Transverse colon (tissue), 4 donors: ENCODE results near the gene TRAM2. TPM values are rescaled to one million over a fixed set of nuclear protein-coding genes. Genes with fewer than 3 reads are reported as not detected.

Experiments used
- DNase-seq: peaks from one replicate; pipeline ENCODE4 v3.0.0-alpha.2; 2019
- H3K27ac ChIP-seq, 4 donors: fragments of 200-600 bp; sonication (generic); 2 replicates each; pipeline ENCODE4 v1.5.1; 2016 to 2018; ENCODE audit warnings: inconsistent platforms in 4 of 4
- H3K27me3 ChIP-seq: fragments of 200-600 bp; sonication (generic); 2 replicates; pipeline ENCODE4 v1.5.1; 2017; ENCODE audit warnings: inconsistent platforms
- H3K36me3 ChIP-seq, 4 donors: fragments of 200-600 bp; sonication (generic); 2 replicates each; pipeline ENCODE4 v1.5.1; 2017 to 2019; ENCODE audit warnings: inconsistent platforms in 4 of 4
- H3K4me1 ChIP-seq, 4 donors: fragments of 200-600 bp; sonication (generic); 2 replicates each; pipeline ENCODE4 v1.5.1; 2017 to 2020; ENCODE audit warnings: inconsistent platforms in 4 of 4
- H3K4me3 ChIP-seq, 4 donors: fragments of 200-600 bp; sonication (generic); 1 replicate in 1 of 4; 2 replicates in 3 of 4; pipeline versions ENCODE4 v1.5.1 to v1.6.1; 2017 to 2019; ENCODE audit warnings: inconsistent platforms in 4 of 4
- H3K9me3 ChIP-seq, 2 donors: fragments of 200-600 bp; sonication (generic); 2 replicates each; pipeline ENCODE4 v1.5.1; 2017 to 2019; ENCODE audit warnings: inconsistent platforms in 2 of 2
- CTCF ChIP-seq, 5 experiments: fragments of 200-600 bp in 3 of 5; fragments of 450-650 bp in 2 of 5; sonication (generic) in 3 of 5; IDR thresholded peaks; 1 replicate in 2 of 5; 2 replicates in 3 of 5; pipeline ENCODE4 v1.5.1; 2016 to 2017; ENCODE audit warnings: antibody characterized with exemption in 5 of 5, inconsistent platforms in 3 of 5, mild to moderate bottlenecking in 2 of 5, moderate library complexity in 1 of 5
- EP300 ChIP-seq: sonication (generic); formaldehyde crosslinking; IDR thresholded peaks from one replicate; pipeline ENCODE4 v1.6.1; 2017; ENCODE audit warnings: antibody characterized with exemption, low read depth
- POLR2A ChIP-seq: fragments of 450-650 bp; IDR thresholded peaks from one replicate; pipeline ENCODE4 v1.6.1; 2016; ENCODE audit warnings: antibody characterized with exemption, mild to moderate bottlenecking, moderate library complexity
- POLR2AphosphoS5 ChIP-seq, 3 donors: sonication (generic); formaldehyde crosslinking; IDR thresholded peaks; one replicate each; pipeline ENCODE4 v1.6.1; 2016; ENCODE audit warnings: antibody characterized with exemption in 3 of 3
- WGBS, 2 donors: methylation state at CpG; one replicate each; pipeline ENCODE4 v1.1.5; 2018; ENCODE audit warnings: low coverage in 1 of 2; 5-methylcytosine and 5-hydroxymethylcytosine counted together
- in situ Hi-C, 4 donors: fragments of 200-750 bp; cut with MboI; loops; one replicate each; pipeline versions ENCODE4 v1.15.0 to v1.15.1; 2017; ENCODE audit warnings: low sequenced_read_pairs in 3 of 4, low pct_ligation_motif_present in 1 of 4, low pct_unique_long_range_greater_than_20kb in 1 of 4
- intact Hi-C: fragments of 100-400 bp; cut with DNase I; formaldehyde crosslinking; loops from one replicate; pipeline ENCODE4 v1.15.1; 2023; ENCODE audit warnings: low total_unique reads
- total RNA-seq, 4 donors: library from RNA; depleted of rRNA; stranded (reverse); fragments of >200 nt; gene quantifications; one replicate each; pipeline ENCODE4 v1.1.0, GENCODE V29; 2016

The TRAM2 gene
- total RNA-seq, 4 donors from 2014 or later = 8.4 to 15.4 (median 11.7) TPM

- Histone ChIP-seq H3K9me3 (no peaks in the 10 kb centered on the region), H3K27ac (no peak overlapping the region), H3K4me3 (no peak overlapping the region), H3K36me3 (peaks cover 0 to 21% (median 5%) of the 10 kb centered on the region in 4 donors), H3K27me3 (no peaks in the 10 kb centered on the region), H3K4me1 (peaks cover 12 to 41% (median 28%) of the 10 kb centered on the region in 4 donors)
- DNase-seq = no peak
- TF ChIP-seq EP300 (no peak), POLR2AphosphoS5 (IDR thresholded peaks at IDR 0.05) (no peak), CTCF (IDR thresholded peaks at IDR 0.05) (no peak), POLR2A (no peak)
- intact Hi-C loops (loop anchor here (10.0 kb wide), 2 partner anchors 82 to 158 kb away; partner anchors contain the start of gene EFHC1), in situ Hi-C loops (no loop called here)
- 80 to 100% methylated on average over 2 to 9 of the region's 9 CpGs for WGBS, 2 donors
These were observed 70.4 kb downstream of the TRAM2 start for GRCh38 chr6:52506476-52506875.

- intact Hi-C loops = loop anchor here (10.0 kb wide), 2 partner anchors 81 to 159 kb away; partner anchors contain the start of gene EFHC1
- no peak for DNase-seq
- Histone ChIP-seq H3K27me3 (no peaks in the 10 kb centered on the region), H3K9me3 (no peaks in the 10 kb centered on the region), H3K36me3 (peaks cover 0 to 21% (median 5%) of the 10 kb centered on the region in 4 donors), H3K4me1 (peaks cover 12 to 37% (median 28%) of the 10 kb centered on the region in 4 donors), H3K4me3 (no peak overlapping the region), H3K27ac (peak overlapping the region in 1 of 4 donors; percentile 82)
- no peak for TF ChIP-seq POLR2A
- no peak for TF ChIP-seq EP300
- 86% methylated on average over 16 of the region's 16 CpGs; no CpG with 5 or more reads in 1 of the 2 donors for WGBS, 2 donors
- in situ Hi-C loops = no loop called here
These were observed 71.0 kb downstream of the TRAM2 start for GRCh38 chr6:52505726-52506409.

GRCh38 chr6:52504782-52505136 lies 72.1 kb downstream of the TRAM2 start:
- Histone ChIP-seq H3K27me3 (no peaks in the 10 kb centered on the region), H3K36me3 (peaks cover 0 to 21% (median 5%) of the 10 kb centered on the region in 4 donors), H3K9me3 (no peaks in the 10 kb centered on the region), H3K4me3 (no peak overlapping the region), H3K4me1 (peaks cover 12 to 37% (median 28%) of the 10 kb centered on the region in 4 donors), H3K27ac (peak overlapping the region; percentile 63 to 82 (median 72))
- in situ Hi-C loops (no loop called here), intact Hi-C loops (loop anchor here (10.0 kb wide), 2 partner anchors 80 to 160 kb away; partner anchors contain the start of gene EFHC1)
- 55% methylated on average over 10 of the region's 10 CpGs; no CpG with 5 or more reads in 1 of the 2 donors for WGBS, 2 donors
- DNase-seq = no peak
- no peak for TF ChIP-seq CTCF (IDR thresholded peaks at IDR 0.05)

- intact Hi-C loops (loop anchor here (10.0 kb wide), 2 partner anchors 79 to 161 kb away; partner anchors contain the start of gene EFHC1), in situ Hi-C loops (no loop called here)
- no peak overlapping the region for H3K4me3 ChIP-seq
- H3K27me3 ChIP-seq = no peaks in the 10 kb centered on the region
- peaks cover 12 to 37% (median 28%) of the 10 kb centered on the region in 4 donors for H3K4me1 ChIP-seq
- peak overlapping the region; percentile 63 to 82 (median 72) for H3K27ac ChIP-seq
- no peaks in the 10 kb centered on the region for H3K9me3 ChIP-seq
- DNase-seq = peak; percentile 97
- TF ChIP-seq POLR2AphosphoS5 (IDR thresholded peaks at IDR 0.05) = peak; percentile 5 to 73 (median 52)
- TF ChIP-seq EP300 = peak; percentile 64
- peak; percentile 19 for TF ChIP-seq POLR2A
- TF ChIP-seq CTCF (IDR thresholded peaks at IDR 0.05) = no peak
- H3K36me3 ChIP-seq = peaks cover 0 to 16% (median 5%) of the 10 kb centered on the region in 4 donors
- WGBS, 2 donors = 8 to 40% methylated on average over 2 to 24 of the region's 24 CpGs
These were observed 72.7 kb downstream of the TRAM2 start for GRCh38 chr6:52503851-52504781.
